CD14-positive monocyte (primary cell): ENCODE data around the gene DPM2. TPM values are rescaled to one million over a fixed set of nuclear protein-coding genes. Genes with fewer than 3 reads are reported as not detected.

Source experiments
- DNase-seq, 3 donors: peaks; one replicate each; pipeline ENCODE4 v3.0.0-alpha.2; 2011 to 2022
- H2AFZ ChIP-seq: 2 replicates; pipeline ENCODE4 v1.6.0; 2012; ENCODE audit warnings: mild to moderate bottlenecking, low read depth, low read length, inconsistent platforms; ENCODE audit not compliant: insufficient read depth, poor library complexity, severe bottlenecking
- H3K27ac ChIP-seq, 2 donors: 1 replicate in 1 of 2; 2 replicates in 1 of 2; pipeline ENCODE4 v1.5.1; 2012 to 2013; ENCODE audit warnings: low read length in 2 of 2, control low read depth in 1 of 2, inconsistent platforms in 1 of 2, low read depth in 1 of 2, mild to moderate bottlenecking in 1 of 2
- H3K27me3 ChIP-seq, 2 donors: one replicate each; pipeline versions ENCODE4 v1.6.0 to v1.6.1; 2011 to 2013; ENCODE audit warnings: low read length in 2 of 2; ENCODE audit not compliant: control insufficient read depth in 2 of 2, insufficient read depth in 2 of 2
- H3K36me3 ChIP-seq, 2 donors: replicated peaks in 1 of 2; 1 replicate in 1 of 2; 2 replicates in 1 of 2; pipeline versions ENCODE4 v1.5.1 to v1.6.1; 2012 to 2013; ENCODE audit warnings: low read length in 2 of 2, control low read depth in 1 of 2, inconsistent platforms in 1 of 2, mild to moderate bottlenecking in 1 of 2; ENCODE audit not compliant: insufficient read depth in 2 of 2, control insufficient read depth in 1 of 2
- H3K4me1 ChIP-seq, 2 donors: 1 replicate in 1 of 2; 2 replicates in 1 of 2; pipeline versions ENCODE4 v1.5.1 to v1.6.1; 2012 to 2013; ENCODE audit warnings: low read length in 2 of 2, control low read depth in 1 of 2, inconsistent platforms in 1 of 2, mild to moderate bottlenecking in 1 of 2, moderate library complexity in 1 of 2; ENCODE audit not compliant: insufficient read depth in 2 of 2, control insufficient read depth in 1 of 2
- H3K4me2 ChIP-seq: replicated peaks from 2 replicates; pipeline ENCODE3; 2012; ENCODE audit warnings: low read length, moderate library complexity, mild to moderate bottlenecking; ENCODE audit not compliant: poor library complexity, severe bottlenecking; ENCODE audit errors: extremely low read depth
- H3K4me3 ChIP-seq, 3 experiments: fragments of 200-600 bp in 1 of 3; sonication (generic) in 1 of 3; replicated peaks in 1 of 3; 1 replicate in 2 of 3; 2 replicates in 1 of 3; pipeline ENCODE4 v1.5.1; 2011 to 2013; ENCODE audit warnings: low read length in 3 of 3, mild to moderate bottlenecking in 3 of 3, control low read depth in 2 of 3, low read depth in 2 of 3, inconsistent platforms in 1 of 3, moderate library complexity in 1 of 3
- H3K79me2 ChIP-seq: 2 replicates; pipeline ENCODE4 v1.6.0; 2012; ENCODE audit warnings: mild to moderate bottlenecking, control low read depth, inconsistent platforms, low read length, moderate library complexity; ENCODE audit not compliant: insufficient read depth
- H3K9ac ChIP-seq: 2 replicates; pipeline ENCODE4 v1.6.0; 2017; ENCODE audit warnings: low read length, mild to moderate bottlenecking; ENCODE audit not compliant: insufficient read depth, poor library complexity, severe bottlenecking
- H3K9me3 ChIP-seq, 2 donors: replicated peaks in 1 of 2; 1 replicate in 1 of 2; 2 replicates in 1 of 2; pipeline versions ENCODE4 v1.5.1 to v1.6.1; 2012 to 2013; ENCODE audit warnings: low read length in 2 of 2, control low read depth in 1 of 2; ENCODE audit not compliant: control insufficient read depth in 1 of 2, insufficient read depth in 1 of 2
- H4K20me1 ChIP-seq: 2 replicates; pipeline ENCODE4 v1.6.0; 2012; ENCODE audit warnings: mild to moderate bottlenecking, low read length, control low read depth, moderate library complexity; ENCODE audit not compliant: insufficient read depth
- H3K27ac Mint-ChIP-seq, 7 donors: one replicate each; pipeline ENCODE4 v1.8.0; 2020; ENCODE audit warnings: mild to moderate bottlenecking in 7 of 7, mixed read lengths in 7 of 7, moderate library complexity in 6 of 7, inconsistent platforms in 2 of 7
- H3K27me3 Mint-ChIP-seq, 3 donors: one replicate each; pipeline ENCODE4 v1.8.0; 2021 to 2022; ENCODE audit warnings: low read depth in 3 of 3, mild to moderate bottlenecking in 3 of 3, mixed read lengths in 3 of 3, moderate library complexity in 3 of 3, inconsistent platforms in 1 of 3
- H3K36me3 Mint-ChIP-seq, 2 donors: one replicate each; pipeline ENCODE4 v1.8.0; 2020; ENCODE audit warnings: mixed read lengths in 2 of 2, inconsistent platforms in 1 of 2, mild to moderate bottlenecking in 1 of 2
- H3K4me1 Mint-ChIP-seq: one replicate; pipeline ENCODE4 v1.8.0; 2020; ENCODE audit warnings: mild to moderate bottlenecking, mixed read lengths
- H3K4me3 Mint-ChIP-seq, 2 donors: one replicate each; pipeline ENCODE4 v1.8.0; 2020; ENCODE audit warnings: mild to moderate bottlenecking in 2 of 2, mixed read lengths in 2 of 2, moderate library complexity in 1 of 2
- H3K9me3 Mint-ChIP-seq, 7 donors: one replicate each; pipeline ENCODE4 v1.8.0; 2020 to 2022; ENCODE audit warnings: mixed read lengths in 7 of 7, mild to moderate bottlenecking in 6 of 7, moderate library complexity in 6 of 7, inconsistent platforms in 2 of 7
- WGBS: methylation state at CpG from one replicate; pipeline ENCODE4 v1.1.5; 2013; ENCODE audit warnings: missing lambda C conversion rate; ENCODE audit not compliant: insufficient coverage; 5-methylcytosine and 5-hydroxymethylcytosine counted together
- intact Hi-C, 2 donors: fragments of 100-400 bp; cut with micrococcal nuclease; formaldehyde crosslinking; loops; one replicate each; pipeline versions ENCODE4 v1.15.0 to v1.15.1; 2023
- polyA plus RNA-seq, 3 donors: library from polyadenylated mRNA; depleted of rRNA in 1 of 3; unstranded in 2 of 3; stranded (reverse) in 1 of 3; fragments of 300-500 nt in 2 of 3; fragments of >200 nt in 1 of 3; fragmentation: Illumina TruSeq in 2 of 3; gene quantifications; 1 replicate in 2 of 3; 2 replicates in 1 of 3; pipeline ENCODE4 v1.2.3, GENCODE V29; 2012 to 2021
- TF ChIP-seq, protein P1 (sequence below): fragments of 200-600 bp; IDR thresholded peaks from one replicate; pipeline ENCODE4 v1.8.0; 2022; ENCODE audit warnings: antibody characterized with exemption, mild to moderate bottlenecking

Gene DPM2
- polyA plus RNA-seq, 3 donors: 22.4 to 28.7 (median 25.4) TPM

DNA sequence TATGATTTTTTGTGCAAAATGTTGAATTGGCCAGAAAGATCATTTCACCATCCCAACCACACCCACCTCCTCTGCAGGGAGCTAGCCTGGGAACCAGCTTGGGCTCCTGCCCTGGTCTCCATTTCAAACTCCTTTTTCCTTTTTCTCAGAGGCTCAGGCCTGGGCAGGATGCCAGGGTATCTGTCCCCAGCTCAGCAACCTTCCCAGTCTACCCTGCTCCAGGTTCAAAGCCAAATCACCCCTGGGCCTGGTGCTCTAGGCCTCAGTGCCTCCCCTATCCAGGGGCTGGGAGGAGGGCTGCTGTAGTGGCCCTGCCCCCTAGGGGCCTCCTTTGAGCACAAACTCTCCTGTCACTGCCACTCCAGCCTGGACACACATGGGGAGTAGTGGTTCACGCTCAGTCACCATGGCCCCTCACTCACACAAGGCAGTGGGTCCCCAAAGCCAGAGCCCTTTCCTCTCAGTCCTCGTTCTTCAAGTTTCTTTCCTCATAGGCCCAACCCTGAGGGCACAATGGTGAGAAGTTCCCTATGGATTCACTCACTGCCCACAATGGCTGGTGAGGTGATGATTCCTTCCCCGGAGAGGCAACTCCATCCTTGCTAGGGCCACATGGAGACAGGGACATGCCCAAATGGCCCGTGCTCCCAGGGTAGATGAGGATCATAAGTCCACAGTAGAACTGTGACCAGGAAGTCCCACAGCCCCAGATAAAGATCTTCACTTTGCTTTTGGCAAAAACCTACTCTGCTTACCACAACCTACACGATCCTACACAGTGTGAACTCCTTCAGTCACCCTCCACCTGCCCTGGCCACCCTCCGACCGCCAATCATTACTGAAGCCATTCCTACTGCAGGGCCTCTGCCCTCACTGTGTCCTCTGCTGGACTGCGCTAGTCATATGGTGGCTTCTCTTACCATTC, 19.2 kb downstream of the DPM2 start:
- Mint-ChIP-seq H3K36me3 (peaks cover 4 to 8% of the 10 kb centered on the region in 2 donors), H3K9me3 (peaks cover 0 to 1% (median 0%) of the 10 kb centered on the region in 7 donors), H3K27me3 (peaks cover 16 to 23% (median 20%) of the 10 kb centered on the region in 3 donors), H3K4me3 (peak overlapping the region; percentile 31 to 81), H3K4me1 (peaks cover 63% of the 10 kb centered on the region), H3K27ac (peak overlapping the region; percentile 96 to 100 (median 97))
- Histone ChIP-seq H3K9ac (peak overlapping the region; percentile 61), H3K4me3 (peak overlapping the region in 1 of 3 experiments; percentile 62), H4K20me1 (no peaks in the 10 kb centered on the region), H3K27ac (peak overlapping the region; percentile 85 to 93), H3K9me3 (no peaks in the 10 kb centered on the region), H3K27me3 (peaks cover 0 to 11% of the 10 kb centered on the region in 2 donors), H3K4me1 (peaks cover 57 to 67% of the 10 kb centered on the region in 2 donors), H3K36me3 (no peaks in the 10 kb centered on the region), H3K4me2 (peak overlapping the region; percentile 49), H2AFZ (peak overlapping the region; percentile 18), H3K79me2 (no peaks in the 10 kb centered on the region)
- WGBS: 70% methylated on average over 5 of the region's 8 CpGs
- TF ChIP-seq, protein P1, sequence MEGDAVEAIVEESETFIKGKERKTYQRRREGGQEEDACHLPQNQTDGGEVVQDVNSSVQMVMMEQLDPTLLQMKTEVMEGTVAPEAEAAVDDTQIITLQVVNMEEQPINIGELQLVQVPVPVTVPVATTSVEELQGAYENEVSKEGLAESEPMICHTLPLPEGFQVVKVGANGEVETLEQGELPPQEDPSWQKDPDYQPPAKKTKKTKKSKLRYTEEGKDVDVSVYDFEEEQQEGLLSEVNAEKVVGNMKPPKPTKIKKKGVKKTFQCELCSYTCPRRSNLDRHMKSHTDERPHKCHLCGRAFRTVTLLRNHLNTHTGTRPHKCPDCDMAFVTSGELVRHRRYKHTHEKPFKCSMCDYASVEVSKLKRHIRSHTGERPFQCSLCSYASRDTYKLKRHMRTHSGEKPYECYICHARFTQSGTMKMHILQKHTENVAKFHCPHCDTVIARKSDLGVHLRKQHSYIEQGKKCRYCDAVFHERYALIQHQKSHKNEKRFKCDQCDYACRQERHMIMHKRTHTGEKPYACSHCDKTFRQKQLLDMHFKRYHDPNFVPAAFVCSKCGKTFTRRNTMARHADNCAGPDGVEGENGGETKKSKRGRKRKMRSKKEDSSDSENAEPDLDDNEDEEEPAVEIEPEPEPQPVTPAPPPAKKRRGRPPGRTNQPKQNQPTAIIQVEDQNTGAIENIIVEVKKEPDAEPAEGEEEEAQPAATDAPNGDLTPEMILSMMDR: peak; percentile 3
- intact Hi-C loops: loop anchor here (1.0 to 5.0 kb wide), 8 partner anchors 20 to 696 kb away; partner anchors contain the start of genes TOR2A (in 2 of the 2), CDK9 (in 1 of the 2), SH2D3C (in 1 of the 2) and ST6GALNAC6 (in 1 of the 2)
- DNase-seq: peak in 1 of 3 donors; percentile 36

DNA sequence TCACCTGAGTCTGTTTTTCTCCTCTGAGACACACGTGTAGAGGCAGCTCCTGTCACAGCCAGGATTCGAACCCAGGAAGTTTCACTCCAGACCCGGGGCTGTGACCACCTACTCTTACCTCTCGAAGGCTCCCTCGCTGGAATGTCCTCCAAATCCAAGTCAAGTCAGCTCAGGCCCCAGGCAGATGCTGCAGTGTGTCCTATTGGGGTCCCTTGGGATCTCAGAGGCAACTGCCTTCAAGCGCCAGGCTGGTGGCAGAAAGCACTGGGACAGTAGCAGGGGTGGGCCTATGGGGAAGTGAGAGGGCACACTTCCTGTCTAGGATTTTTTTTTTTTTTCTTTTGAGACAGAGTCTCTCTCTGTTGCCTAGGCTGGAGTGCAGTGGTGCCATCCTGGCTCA, 20.1 kb downstream of the DPM2 start:
- peaks cover 0 to 6% of the 10 kb centered on the region in 2 donors for H3K27me3 ChIP-seq
- no peaks in the 10 kb centered on the region for H3K9me3 ChIP-seq
- no peaks in the 10 kb centered on the region for H3K79me2 ChIP-seq
- Mint-ChIP-seq H3K27me3 (peaks cover 9 to 18% (median 12%) of the 10 kb centered on the region in 3 donors), H3K9me3 (peaks cover 0 to 1% (median 0%) of the 10 kb centered on the region in 7 donors), H3K36me3 (peaks cover 9 to 13% of the 10 kb centered on the region in 2 donors), H3K4me3 (peak overlapping the region; percentile 61 to 81), H3K4me1 (peaks cover 65% of the 10 kb centered on the region), H3K27ac (peak overlapping the region; percentile 81 to 100 (median 97))
- WGBS: 44% methylated on average over 5 of the region's 6 CpGs
- peaks cover 0 to 4% of the 10 kb centered on the region in 2 donors for H3K36me3 ChIP-seq
- no peaks in the 10 kb centered on the region for H4K20me1 ChIP-seq
- peaks cover 57 to 67% of the 10 kb centered on the region in 2 donors for H3K4me1 ChIP-seq
- intact Hi-C loops: loop anchor here (2.0 to 5.0 kb wide), 7 partner anchors 19 to 695 kb away; partner anchors contain the start of genes CDK9 (in 1 of the 2), SH2D3C (in 1 of the 2), ST6GALNAC6 (in 1 of the 2) and TOR2A (in 1 of the 2)
- TF ChIP-seq, protein P1: no peak
- peak in 2 of 3 donors; percentile 67 to 68 for DNase-seq
- peak overlapping the region; percentile 44 for H2AFZ ChIP-seq
- H3K4me3 ChIP-seq: peak overlapping the region in 1 of 3 experiments; percentile 62
- peak overlapping the region; percentile 99 for H3K4me2 ChIP-seq
- H3K9ac ChIP-seq: no peak overlapping the region
- H3K27ac ChIP-seq: peak overlapping the region; percentile 85 to 93
